Endothelial cell (in vitro differentiated cells): ENCODE measurements around the gene SNX12. TPM values are rescaled to one million over a fixed set of nuclear protein-coding genes. Genes with fewer than 3 reads are reported as not detected.
A peak's percentile ranks its signal among the peaks of the same experiment; 100 is the strongest.

Source experiments
- DNase-seq: peaks from one replicate; pipeline ENCODE4 v3.0.0; 2021; ENCODE audit warnings: low spot score
- H3K27ac Mint-ChIP-seq: one replicate; pipeline ENCODE4 v1.8.0; 2021; ENCODE audit warnings: mixed read lengths, inconsistent platforms; ENCODE audit not compliant: unreplicated experiment
- H3K27me3 Mint-ChIP-seq: one replicate; pipeline ENCODE4 v1.8.0; 2021; ENCODE audit warnings: mild to moderate bottlenecking, moderate library complexity, mixed read lengths, inconsistent platforms; ENCODE audit not compliant: unreplicated experiment
- H3K36me3 Mint-ChIP-seq: one replicate; pipeline ENCODE4 v1.8.0; 2021; ENCODE audit warnings: mild to moderate bottlenecking, low read depth, mixed read lengths, inconsistent platforms; ENCODE audit not compliant: unreplicated experiment
- H3K4me1 Mint-ChIP-seq: one replicate; pipeline ENCODE4 v1.8.0; 2021; ENCODE audit warnings: mild to moderate bottlenecking, mixed read lengths, inconsistent platforms; ENCODE audit not compliant: unreplicated experiment
- H3K4me3 Mint-ChIP-seq: one replicate; pipeline ENCODE4 v1.8.0; 2021; ENCODE audit warnings: mild to moderate bottlenecking, mixed read lengths, inconsistent platforms; ENCODE audit not compliant: unreplicated experiment
- H3K9me3 Mint-ChIP-seq: one replicate; pipeline ENCODE4 v1.8.0; 2021; ENCODE audit warnings: mixed read lengths, inconsistent platforms; ENCODE audit not compliant: unreplicated experiment
- total RNA-seq: library from RNA; stranded (reverse); fragmentation: NEBNext Ultra II Directional; extraction: Animal tissue kit (Norgen Biotek cat#: 25700); gene quantifications from one replicate; pipeline ENCODE4 v1.2.1, GENCODE V29; 2021; ENCODE audit not compliant: unreplicated experiment
- TF ChIP-seq, protein P1 (sequence below): fragments of 200-600 bp; sonication (generic); IDR thresholded peaks from one replicate; pipeline ENCODE4 v1.5.0; 2021; ENCODE audit warnings: antibody characterized with exemption; ENCODE audit not compliant: unreplicated experiment

Gene SNX12
- total RNA-seq, 1 donor from 2014 or later, result 95.0 TPM

DNA sequence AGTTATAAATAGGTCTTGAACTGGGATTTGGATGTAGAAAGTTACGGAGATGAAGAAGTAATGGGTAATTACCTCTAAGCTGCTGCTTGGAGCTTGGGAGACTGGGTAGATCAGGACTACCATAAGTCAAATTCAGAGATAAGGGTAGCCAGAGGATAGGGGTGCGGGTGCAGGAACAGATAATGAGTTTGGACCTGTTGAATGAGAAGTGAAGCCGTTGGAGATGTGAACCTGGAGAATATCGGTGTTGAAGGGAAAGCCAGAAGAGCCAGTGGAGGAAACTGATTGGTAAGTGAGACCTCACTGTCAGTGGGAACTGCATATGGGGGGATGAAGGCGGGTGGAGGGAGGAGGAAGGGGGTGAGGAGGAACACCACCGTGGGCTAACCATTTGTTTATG, 26.9 kb upstream of the SNX12 start:
- H3K27me3 Mint-ChIP-seq, result peaks cover 4% of the 10 kb centered on the region
- peaks cover 11% of the 10 kb centered on the region for H3K4me1 Mint-ChIP-seq
- no peaks in the 10 kb centered on the region for H3K36me3 Mint-ChIP-seq
- no peaks in the 10 kb centered on the region for H3K9me3 Mint-ChIP-seq
- no peak for DNase-seq
- TF ChIP-seq, protein P1, sequence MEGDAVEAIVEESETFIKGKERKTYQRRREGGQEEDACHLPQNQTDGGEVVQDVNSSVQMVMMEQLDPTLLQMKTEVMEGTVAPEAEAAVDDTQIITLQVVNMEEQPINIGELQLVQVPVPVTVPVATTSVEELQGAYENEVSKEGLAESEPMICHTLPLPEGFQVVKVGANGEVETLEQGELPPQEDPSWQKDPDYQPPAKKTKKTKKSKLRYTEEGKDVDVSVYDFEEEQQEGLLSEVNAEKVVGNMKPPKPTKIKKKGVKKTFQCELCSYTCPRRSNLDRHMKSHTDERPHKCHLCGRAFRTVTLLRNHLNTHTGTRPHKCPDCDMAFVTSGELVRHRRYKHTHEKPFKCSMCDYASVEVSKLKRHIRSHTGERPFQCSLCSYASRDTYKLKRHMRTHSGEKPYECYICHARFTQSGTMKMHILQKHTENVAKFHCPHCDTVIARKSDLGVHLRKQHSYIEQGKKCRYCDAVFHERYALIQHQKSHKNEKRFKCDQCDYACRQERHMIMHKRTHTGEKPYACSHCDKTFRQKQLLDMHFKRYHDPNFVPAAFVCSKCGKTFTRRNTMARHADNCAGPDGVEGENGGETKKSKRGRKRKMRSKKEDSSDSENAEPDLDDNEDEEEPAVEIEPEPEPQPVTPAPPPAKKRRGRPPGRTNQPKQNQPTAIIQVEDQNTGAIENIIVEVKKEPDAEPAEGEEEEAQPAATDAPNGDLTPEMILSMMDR, result no peak
- peak overlapping the region; percentile 96 for H3K4me3 Mint-ChIP-seq
- peak overlapping the region; percentile 36 for H3K27ac Mint-ChIP-seq

DNA sequence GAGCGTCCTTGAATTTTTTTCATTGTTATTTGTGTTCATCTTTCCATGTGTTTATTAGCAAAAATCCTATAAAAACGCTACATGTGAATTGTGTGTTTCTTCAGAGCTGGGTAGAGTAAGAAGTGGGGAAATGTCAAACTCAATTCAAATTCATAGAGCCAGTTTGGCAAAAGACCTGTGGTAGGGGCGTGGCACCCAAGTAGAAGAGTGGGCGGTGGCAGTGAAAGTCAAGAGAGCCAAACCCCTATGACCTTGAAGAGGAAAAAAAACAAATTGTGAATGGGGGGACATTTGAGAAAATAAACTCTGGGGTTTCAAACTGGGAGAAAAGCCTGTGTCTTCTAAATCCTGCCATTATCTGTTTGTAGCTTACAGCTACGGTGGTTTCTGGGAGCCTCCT, 23.1 kb upstream of the SNX12 start:
- Mint-ChIP-seq H3K4me3 (no peak overlapping the region), H3K9me3 (no peaks in the 10 kb centered on the region), H3K36me3 (no peaks in the 10 kb centered on the region), H3K4me1 (peaks cover 3% of the 10 kb centered on the region), H3K27me3 (peaks cover 4% of the 10 kb centered on the region), H3K27ac (no peak overlapping the region)
- no peak for DNase-seq
- TF ChIP-seq, protein P1, result no peak

DNA sequence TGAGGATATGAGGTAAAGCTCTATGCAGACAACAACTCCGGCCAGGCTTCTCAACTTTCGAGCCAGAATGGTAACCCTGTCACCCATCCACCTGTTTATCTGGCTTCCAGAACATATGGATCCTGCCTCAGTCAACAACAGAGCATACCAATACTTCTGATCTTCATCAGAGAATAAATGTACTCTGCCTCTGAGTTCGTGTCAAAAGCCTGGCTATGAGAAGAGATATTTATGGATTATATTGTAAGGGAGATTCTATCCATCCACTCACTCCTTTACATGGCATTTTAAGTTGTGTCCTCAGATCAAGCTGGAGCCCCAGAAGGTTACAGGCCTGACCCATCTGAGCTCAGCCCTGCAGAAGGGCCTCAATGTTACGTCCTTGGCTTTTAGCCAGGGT, 17.8 kb upstream of the SNX12 start:
- Mint-ChIP-seq H3K27me3 (no peaks in the 10 kb centered on the region), H3K9me3 (no peaks in the 10 kb centered on the region), H3K36me3 (no peaks in the 10 kb centered on the region), H3K27ac (no peak overlapping the region), H3K4me1 (no peaks in the 10 kb centered on the region), H3K4me3 (no peak overlapping the region)
- TF ChIP-seq, protein P1, result no peak
- no peak for DNase-seq

DNA sequence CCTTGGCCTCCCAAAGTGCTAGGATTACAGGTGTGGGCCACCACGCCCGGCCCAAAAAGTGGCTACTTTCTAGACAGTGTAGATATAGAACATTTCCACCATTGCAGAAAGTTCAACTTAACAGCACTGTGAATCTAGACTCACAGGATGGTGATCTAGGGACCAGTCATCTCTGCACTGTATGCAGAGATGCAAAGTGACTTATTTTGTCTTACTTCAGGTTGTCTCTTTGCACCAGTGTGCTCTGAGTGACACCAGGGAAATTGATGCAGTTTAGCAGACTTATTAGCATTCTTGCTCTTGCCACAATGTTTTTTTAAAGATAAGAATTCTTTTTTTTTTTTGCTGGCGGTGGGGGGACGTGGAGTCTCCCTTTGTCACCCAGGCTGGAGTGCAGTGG, 14.7 kb upstream of the SNX12 start:
- no peak overlapping the region for H3K27ac Mint-ChIP-seq
- TF ChIP-seq, protein P1, result no peak
- no peak overlapping the region for H3K4me3 Mint-ChIP-seq
- no peaks in the 10 kb centered on the region for H3K36me3 Mint-ChIP-seq
- no peak for DNase-seq
- no peaks in the 10 kb centered on the region for H3K27me3 Mint-ChIP-seq
- no peaks in the 10 kb centered on the region for H3K9me3 Mint-ChIP-seq
- H3K4me1 Mint-ChIP-seq, result no peaks in the 10 kb centered on the region

DNA sequence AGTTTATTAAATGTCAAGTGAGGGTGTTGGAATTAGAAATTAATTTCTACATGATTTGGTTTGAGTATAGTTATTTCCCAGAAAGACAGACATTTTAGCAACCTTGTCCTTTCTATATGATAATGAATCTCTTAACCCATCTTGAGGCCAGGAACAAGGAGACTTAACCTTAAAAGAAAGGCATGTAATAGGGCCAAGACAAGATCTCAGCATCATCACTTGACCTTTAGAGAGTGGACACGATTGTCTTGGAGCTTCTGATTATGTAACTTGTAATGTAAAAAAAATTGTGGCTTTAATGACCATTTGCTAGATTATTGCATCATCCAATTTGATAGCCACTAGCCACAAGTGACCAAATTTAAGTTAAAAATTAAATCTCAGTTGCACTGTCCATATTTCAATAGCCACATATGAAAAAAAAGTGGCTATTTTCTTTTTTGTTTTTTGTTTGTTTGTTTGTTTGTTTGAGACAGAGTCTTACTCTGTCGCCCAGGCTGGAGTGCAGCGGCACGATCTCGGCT, 14.1 kb upstream of the SNX12 start:
- H3K4me3 Mint-ChIP-seq, result no peak overlapping the region
- DNase-seq, result no peak
- H3K4me1 Mint-ChIP-seq, result no peaks in the 10 kb centered on the region
- H3K27ac Mint-ChIP-seq, result no peak overlapping the region
- H3K36me3 Mint-ChIP-seq, result no peaks in the 10 kb centered on the region
- TF ChIP-seq, protein P1, result no peak
- H3K27me3 Mint-ChIP-seq, result no peaks in the 10 kb centered on the region
- H3K9me3 Mint-ChIP-seq, result no peaks in the 10 kb centered on the region
